ENCODE results near the gene CORO1C. TPM values are rescaled to one million over a fixed set of nuclear protein-coding genes. Genes with fewer than 3 reads are reported as not detected.

The CORO1C gene
- total RNA-seq, 1 donor from 2014 or later, result 128 TPM

GRCh38 chr12:108700833-108701541 is 30.3 kb downstream of the CORO1C start:
- no peak overlapping the region for H3K27ac ChIP-seq
- H3K9ac ChIP-seq, result no peak overlapping the region
- H3K36me3 ChIP-seq, result peaks cover 16% of the 10 kb centered on the region
- H3K9me3 ChIP-seq (ENCODE audit: low read depth), result no peaks in the 10 kb centered on the region
- H2AFZ ChIP-seq (replicated peaks), result no peak overlapping the region
- H3K79me2 ChIP-seq (ENCODE audit: low read depth), result peaks cover 98% of the 10 kb centered on the region
- H3K4me2 ChIP-seq, result peak overlapping the region; percentile 11
- no peak overlapping the region for H3K27ac Mint-ChIP-seq
- no peaks in the 10 kb centered on the region for H3K27me3 ChIP-seq
- H3K36me3 Mint-ChIP-seq, result peaks cover 31% of the 10 kb centered on the region
- peaks cover 71% of the 10 kb centered on the region for H4K20me1 ChIP-seq (ENCODE audit: low read depth)
- DNase-seq (ENCODE audit: low spot score), result no peak
- H3F3A ChIP-seq (ENCODE audit: low read depth), result peaks cover 9% of the 10 kb centered on the region
- H3K4me1 Mint-ChIP-seq, result peaks cover 76% of the 10 kb centered on the region
- H3K9me3 Mint-ChIP-seq, result no peaks in the 10 kb centered on the region
- no peak overlapping the region for H3K4me3 ChIP-seq
- TF ChIP-seq CTCF (IDR thresholded peaks at IDR 0.05), result no peak
- no peak for TF ChIP-seq EZH2 (IDR thresholded peaks at IDR 0.05)
- TF ChIP-seq EZH2phosphoT487 (IDR thresholded peaks at IDR 0.05), result no peak
- H3K27me3 Mint-ChIP-seq (ENCODE audit: insufficient read depth, low read depth), result peaks cover 4% of the 10 kb centered on the region
- peaks cover 31% of the 10 kb centered on the region for H3K4me1 ChIP-seq
- H3K4me3 Mint-ChIP-seq, result peak overlapping the region; percentile 2

GRCh38 chr12:108699955-108700563 is 31.3 kb downstream of the CORO1C start:
- no peak overlapping the region for H3K4me3 Mint-ChIP-seq

GRCh38 chr12:108697905-108698304 is 33.4 kb downstream of the CORO1C start:
- peaks cover 97% of the 10 kb centered on the region for H3K79me2 ChIP-seq (ENCODE audit: low read depth)
- H3K4me1 Mint-ChIP-seq, result peaks cover 67% of the 10 kb centered on the region

More at GRCh38 chr12:108699955-108700563, 31.3 kb downstream of the CORO1C start:
- Mint-ChIP-seq H3K9me3 (no peaks in the 10 kb centered on the region), H3K4me1 (peaks cover 75% of the 10 kb centered on the region), H3K27ac (no peak overlapping the region), H3K27me3 (ENCODE audit: insufficient read depth, low read depth) (peaks cover 4% of the 10 kb centered on the region), H3K36me3 (peaks cover 36% of the 10 kb centered on the region)
- Histone ChIP-seq H3K79me2 (ENCODE audit: low read depth) (peaks cover 98% of the 10 kb centered on the region), H3F3A (ENCODE audit: low read depth) (peaks cover 13% of the 10 kb centered on the region), H3K36me3 (peaks cover 16% of the 10 kb centered on the region), H3K27me3 (no peaks in the 10 kb centered on the region), H2AFZ (replicated peaks) (no peak overlapping the region), H3K9ac (no peak overlapping the region), H3K27ac (no peak overlapping the region), H3K4me3 (no peak overlapping the region), H4K20me1 (ENCODE audit: low read depth) (peaks cover 66% of the 10 kb centered on the region), H3K4me2 (no peak overlapping the region), H3K4me1 (peaks cover 31% of the 10 kb centered on the region), H3K9me3 (ENCODE audit: low read depth) (no peaks in the 10 kb centered on the region)
- TF ChIP-seq EZH2 (IDR thresholded peaks at IDR 0.05), result no peak
- TF ChIP-seq EZH2phosphoT487 (IDR thresholded peaks at IDR 0.05), result no peak
- TF ChIP-seq CTCF (IDR thresholded peaks at IDR 0.05), result no peak
- DNase-seq (ENCODE audit: low spot score), result no peak

More at GRCh38 chr12:108697905-108698304, 33.4 kb downstream of the CORO1C start:
- Histone ChIP-seq H3K4me2 (no peak overlapping the region), H4K20me1 (ENCODE audit: low read depth) (peaks cover 53% of the 10 kb centered on the region), H2AFZ (replicated peaks) (no peak overlapping the region), H3F3A (ENCODE audit: low read depth) (peaks cover 26% of the 10 kb centered on the region), H3K9me3 (ENCODE audit: low read depth) (no peaks in the 10 kb centered on the region), H3K4me1 (peaks cover 29% of the 10 kb centered on the region), H3K9ac (no peak overlapping the region), H3K4me3 (no peak overlapping the region), H3K36me3 (peaks cover 16% of the 10 kb centered on the region), H3K27ac (no peak overlapping the region), H3K27me3 (no peaks in the 10 kb centered on the region)
- TF ChIP-seq EZH2 (IDR thresholded peaks at IDR 0.05) (no peak), EZH2phosphoT487 (IDR thresholded peaks at IDR 0.05) (no peak), CTCF (IDR thresholded peaks at IDR 0.05) (no peak)
- H3K27ac Mint-ChIP-seq, result no peak overlapping the region
- no peak overlapping the region for H3K4me3 Mint-ChIP-seq
- no peak for DNase-seq (ENCODE audit: low spot score)
- no peaks in the 10 kb centered on the region for H3K9me3 Mint-ChIP-seq
- H3K27me3 Mint-ChIP-seq (ENCODE audit: insufficient read depth, low read depth), result peaks cover 4% of the 10 kb centered on the region
- H3K36me3 Mint-ChIP-seq, result peaks cover 36% of the 10 kb centered on the region
